Measurements from ENCODE around the gene PRKCSH.
"Not testable (repeated sequence)": the region's sequence is repeated elsewhere in the genome, so short reads cannot be mapped to it uniquely, and the experiment has no call there.

Gene PRKCSH

DNA sequence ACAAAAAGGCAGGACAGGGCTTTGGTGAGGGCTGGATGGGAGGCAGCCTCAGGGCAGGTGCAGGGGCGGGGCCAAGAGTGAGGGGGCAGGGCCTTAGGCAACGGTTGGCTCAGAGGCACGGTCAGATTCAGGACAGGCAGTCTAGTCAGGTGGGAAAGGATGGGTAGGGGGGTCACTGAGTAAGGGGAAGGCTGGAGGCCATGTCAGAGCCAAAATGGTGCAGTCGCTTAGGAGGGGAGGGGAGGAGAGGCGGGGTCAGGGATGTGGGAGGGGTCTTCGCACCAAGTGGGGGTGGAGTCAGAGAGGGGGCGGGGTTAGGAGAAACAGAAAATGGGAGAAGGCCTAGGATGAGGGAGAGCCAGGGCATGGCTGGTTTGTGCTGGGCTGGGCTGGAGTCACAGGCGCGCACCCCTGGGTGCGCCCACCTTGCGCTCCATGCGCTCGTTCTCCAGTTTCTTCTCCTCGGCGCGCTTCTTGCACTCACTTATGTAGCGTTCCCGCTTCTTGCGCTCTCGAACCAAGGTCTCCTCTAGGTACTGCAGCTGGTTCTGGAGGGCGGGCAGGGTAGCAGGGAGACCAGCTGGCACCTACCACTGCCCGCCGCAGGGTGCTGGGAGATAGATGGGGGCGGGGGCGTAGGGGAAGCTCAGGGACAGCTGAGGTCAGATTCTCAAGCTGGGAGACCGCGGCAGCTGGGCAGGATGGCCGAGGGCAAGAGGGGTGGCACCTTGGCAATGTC lies 9.5 kb upstream of the PRKCSH start:
- TF ChIP-seq CTCF (IDR thresholded peaks at IDR 0.05; ENCODE audit: insufficient read depth, low read depth, low read length, missing control alignments) = no peak
- DNase-seq (ENCODE audit: low read depth) = no peak
- H3K4me3 ChIP-seq (ENCODE audit: low read length) = no peak overlapping the region

- no peak for TF ChIP-seq CTCF (IDR thresholded peaks at IDR 0.05; ENCODE audit: insufficient read depth, low read depth, low read length, missing control alignments)
- H3K4me3 ChIP-seq (ENCODE audit: low read length) = no peak overlapping the region
- DNase-seq (ENCODE audit: low read depth) = no peak
Observed at GRCh38 chr19:11426656-11427055, 8.8 kb upstream of the PRKCSH start.

DNA sequence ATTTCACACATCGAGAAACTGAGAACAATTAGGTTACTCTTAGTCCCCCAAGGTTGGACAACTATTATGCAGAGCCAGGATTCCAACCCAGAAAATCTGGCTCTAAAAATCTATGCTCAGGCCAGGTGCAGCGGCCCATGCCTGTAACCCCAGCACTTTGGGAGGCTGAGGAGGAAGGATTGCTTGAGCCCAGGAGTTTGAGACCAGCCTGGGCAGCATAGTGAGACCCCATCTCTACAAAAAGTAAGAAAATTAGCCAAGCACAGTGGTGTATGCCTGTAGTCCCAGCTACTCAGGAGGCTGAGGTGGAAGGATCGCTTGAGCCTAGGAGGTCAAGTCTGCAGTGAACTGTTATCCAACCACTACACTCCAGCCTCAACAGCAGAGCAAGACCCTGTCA lies 1.9 kb upstream of the PRKCSH start:
- H3K4me3 ChIP-seq (ENCODE audit: low read length); DNase-seq (ENCODE audit: low read depth): not testable (repeated sequence)

DNA sequence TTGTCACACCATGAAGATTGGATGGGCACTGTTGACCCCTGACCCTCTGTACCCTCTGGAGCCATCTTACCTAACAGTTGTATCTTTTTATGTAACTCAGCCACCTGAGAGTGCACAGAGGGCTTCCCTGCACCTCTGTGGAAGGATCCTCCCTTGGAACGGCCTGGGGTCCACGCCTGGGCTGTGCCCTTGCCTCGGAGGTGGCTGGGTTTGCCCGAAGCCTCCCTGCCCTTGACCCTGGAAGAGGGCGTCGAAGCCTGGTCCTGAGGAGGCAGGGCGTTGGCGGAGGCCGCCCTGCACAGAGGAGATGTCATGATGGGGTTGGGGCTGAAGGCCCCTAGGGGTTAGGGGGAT lies 755 bp upstream of the PRKCSH start:
- peak overlapping the region; percentile 99 for H3K4me3 ChIP-seq (ENCODE audit: low read length)
- no peak for DNase-seq (ENCODE audit: low read depth)
- TF ChIP-seq CTCF (IDR thresholded peaks at IDR 0.05; ENCODE audit: insufficient read depth, low read depth, low read length, missing control alignments) = no peak

DNA sequence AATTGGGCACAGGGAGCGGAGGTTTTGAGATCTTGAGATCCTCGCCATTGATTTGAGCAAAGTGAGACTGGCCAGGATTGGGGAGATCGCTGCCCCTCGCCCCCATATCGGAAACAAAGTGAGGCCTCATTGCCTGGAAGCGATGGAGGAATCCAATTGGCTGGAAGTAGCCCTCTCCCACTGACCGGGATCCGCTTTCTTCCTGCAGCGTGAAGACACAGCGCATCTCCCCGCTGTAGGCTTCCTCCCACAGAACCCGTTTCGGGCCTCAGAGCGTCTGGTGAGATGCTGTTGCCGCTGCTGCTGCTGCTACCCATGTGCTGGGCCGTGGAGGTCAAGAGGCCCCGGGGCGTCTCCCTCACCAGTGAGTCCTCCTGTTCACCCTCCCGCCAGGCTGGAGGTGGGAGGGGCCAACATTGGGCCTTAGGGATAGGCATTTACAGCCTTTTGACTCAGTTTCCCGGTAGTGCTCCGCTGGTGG lies 438 bp downstream of the PRKCSH start:
- DNase-seq (ENCODE audit: low read depth) = no peak
- no peak for TF ChIP-seq CTCF (IDR thresholded peaks at IDR 0.05; ENCODE audit: insufficient read depth, low read depth, low read length, missing control alignments)
- H3K4me3 ChIP-seq (ENCODE audit: low read length) = peak overlapping the region; percentile 99

DNA sequence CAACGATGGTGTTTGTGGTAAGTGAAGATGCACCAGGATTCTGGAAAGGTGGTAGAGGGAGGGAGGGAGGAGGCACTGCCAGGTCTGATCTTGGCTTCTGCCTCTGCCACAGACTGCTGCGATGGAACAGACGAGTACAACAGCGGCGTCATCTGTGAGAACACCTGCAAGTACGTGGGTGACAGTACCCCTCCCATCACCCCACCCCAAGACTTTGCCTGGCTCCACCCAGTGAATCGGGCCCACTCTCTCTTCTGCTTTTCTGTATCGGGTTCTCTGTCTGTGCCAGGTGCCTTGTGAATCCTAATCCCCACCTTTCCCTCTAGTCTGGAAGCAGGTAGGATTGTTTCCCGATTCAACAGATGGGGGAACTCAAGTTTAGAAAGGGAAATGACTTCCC lies 2.5 kb downstream of the PRKCSH start:
- TF ChIP-seq CTCF (IDR thresholded peaks at IDR 0.05; ENCODE audit: insufficient read depth, low read depth, low read length, missing control alignments) = no peak
- H3K4me3 ChIP-seq (ENCODE audit: low read length) = no peak overlapping the region
- no peak for DNase-seq (ENCODE audit: low read depth)

GRCh38 chr19:11444059-11444458 lies 8.6 kb downstream of the PRKCSH start:
- TF ChIP-seq CTCF (IDR thresholded peaks at IDR 0.05; ENCODE audit: insufficient read depth, low read depth, low read length, missing control alignments) = no peak
- H3K4me3 ChIP-seq (ENCODE audit: low read length) = no peak overlapping the region
- DNase-seq (ENCODE audit: low read depth) = peak; percentile 81
